NCI-H1105 treated with DMSO at 0.1 percent for 48 hours (cell line): Measurements from ENCODE around the gene ZDHHC7.

Experiments
- DNase-seq: peaks from one replicate; lab custom pipeline; 2025; lab: John Stamatoyannopoulos, UW

ZDHHC7 gene

GRCh38 chr16:84964386-84965128, 46.8 kb downstream of the ZDHHC7 start:
- DNase-seq, result no peak

DNA sequence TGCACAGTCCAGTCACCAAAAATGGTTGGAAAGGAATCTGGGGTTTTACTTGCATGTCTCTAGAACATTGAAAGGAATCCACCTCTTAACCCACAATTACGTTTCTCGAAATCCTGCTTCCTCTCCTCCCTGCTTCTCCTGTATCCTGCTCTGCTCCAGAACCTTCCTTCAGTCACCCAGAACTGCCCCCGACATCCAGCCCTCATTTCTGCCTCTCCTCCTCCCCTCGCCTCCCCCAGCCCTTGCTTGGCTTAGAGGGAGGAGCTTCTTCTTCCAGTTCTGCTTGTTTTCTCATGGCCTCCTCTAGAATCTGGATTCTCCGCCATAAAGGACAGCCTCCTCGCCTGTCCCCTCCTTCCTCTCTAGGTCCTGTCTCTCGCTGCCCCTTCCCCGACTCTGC, 48.3 kb downstream of the ZDHHC7 start:
- DNase-seq, result no peak

DNA sequence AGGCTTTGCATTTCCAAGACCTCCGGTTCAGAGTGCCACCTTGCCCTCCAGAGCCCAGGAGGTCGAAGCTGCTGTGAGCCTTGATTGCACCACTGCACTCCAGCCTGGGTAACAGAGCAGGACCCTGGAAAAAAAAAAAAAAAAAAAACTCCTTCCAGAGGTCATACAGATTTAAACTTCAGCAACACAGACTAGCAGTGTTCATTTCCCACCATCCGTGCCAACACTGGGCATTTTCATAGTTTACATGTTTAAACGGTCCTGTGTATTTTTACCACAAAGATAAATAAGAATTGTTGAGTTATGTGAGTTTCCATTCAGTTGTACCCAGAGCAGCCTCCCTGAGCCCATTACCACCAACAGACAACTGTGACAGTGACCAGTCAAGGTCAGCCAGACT, 50.4 kb downstream of the ZDHHC7 start:
- no peak for DNase-seq

GRCh38 chr16:84959784-84960417, 51.4 kb downstream of the ZDHHC7 start:
- no peak for DNase-seq

DNA sequence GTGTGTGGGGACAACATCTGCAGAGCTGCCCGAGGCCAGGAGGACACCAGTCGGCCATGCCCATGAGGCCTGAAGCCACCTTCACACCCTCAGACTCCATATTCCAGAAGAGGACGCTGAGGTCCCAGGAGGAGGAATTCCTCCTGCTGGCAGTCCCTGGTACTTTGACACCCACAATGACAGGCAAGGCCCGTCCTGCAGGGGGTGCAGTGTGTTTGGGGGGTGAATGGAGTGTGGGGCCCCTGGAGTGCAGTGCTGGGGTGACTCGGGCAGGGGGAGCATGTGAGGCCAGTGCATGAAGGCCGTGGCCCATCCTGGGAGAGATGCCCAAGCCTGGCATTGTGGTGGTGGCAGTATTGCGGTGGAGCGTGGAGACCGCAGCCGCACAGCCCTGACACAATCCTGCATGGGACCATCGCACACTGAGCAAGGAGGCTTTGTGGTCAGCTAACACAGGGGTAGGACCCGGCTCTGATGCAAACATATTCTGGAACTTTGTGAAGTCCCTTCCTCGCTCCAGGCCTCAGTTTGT, 52.2 kb downstream of the ZDHHC7 start:
- DNase-seq, result no peak

DNA sequence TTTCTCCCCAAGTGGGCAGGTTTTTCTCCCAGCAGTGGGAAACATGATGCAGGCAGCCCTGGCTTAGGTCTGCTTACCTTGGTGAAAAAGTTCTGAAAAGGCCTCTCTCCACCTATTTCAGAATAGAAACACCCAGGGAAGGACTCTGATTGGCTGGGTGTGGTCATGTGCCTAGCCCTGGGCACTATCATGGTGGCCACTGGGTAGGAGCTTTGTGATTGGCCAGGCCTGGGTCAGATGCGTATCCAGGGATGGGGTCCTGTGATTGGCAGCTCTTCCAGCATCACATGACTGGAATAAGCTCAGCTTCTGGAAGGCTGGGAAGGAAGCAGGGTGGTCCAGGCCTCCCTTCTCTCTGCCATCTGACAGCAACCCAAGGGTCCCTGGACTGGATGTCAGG, 53.5 kb downstream of the ZDHHC7 start:
- no peak for DNase-seq

DNA sequence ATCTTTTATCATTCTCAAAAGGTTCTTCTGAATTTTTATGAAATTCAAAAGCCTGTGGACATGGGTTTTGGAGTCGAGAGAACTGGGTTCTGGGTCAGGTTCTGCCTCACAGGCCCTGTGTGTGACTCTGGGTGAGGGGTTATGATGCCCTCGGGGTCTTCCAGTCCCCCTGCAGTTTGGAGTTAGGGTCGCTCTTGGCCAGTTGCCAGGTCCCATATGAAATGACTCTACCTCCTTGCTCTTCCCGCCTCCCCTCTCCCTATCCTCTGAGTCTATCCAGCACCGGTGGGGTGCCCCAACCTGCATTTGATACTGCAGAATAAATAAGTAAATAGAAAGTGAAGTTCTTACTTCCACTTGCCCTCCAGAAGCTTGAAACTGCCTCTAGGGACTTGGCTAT, 54.1 kb downstream of the ZDHHC7 start:
- DNase-seq, result no peak

DNA sequence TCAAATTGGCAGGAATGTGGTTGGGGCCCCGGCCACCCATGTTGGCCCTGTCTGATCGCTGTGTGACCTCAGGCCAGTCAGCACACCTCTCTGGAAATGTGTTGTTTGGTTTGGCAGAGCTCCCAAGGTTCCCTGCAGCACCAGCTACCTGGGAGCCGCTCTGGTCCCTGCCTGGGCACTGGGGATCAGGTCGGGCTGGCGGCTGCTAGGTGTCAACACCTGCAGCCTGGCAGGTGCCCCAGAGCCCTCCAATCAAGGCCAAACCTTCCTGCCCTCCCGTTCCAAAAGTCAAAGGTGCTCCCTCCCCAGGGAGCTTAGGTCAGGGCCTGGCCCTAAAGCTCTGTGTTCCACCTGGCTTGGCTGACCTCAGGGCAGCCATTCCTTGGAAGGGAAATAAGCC, 55.9 kb downstream of the ZDHHC7 start:
- DNase-seq, result no peak

GRCh38 chr16:84953190-84953746, 58.1 kb downstream of the ZDHHC7 start:
- DNase-seq, result no peak

DNA sequence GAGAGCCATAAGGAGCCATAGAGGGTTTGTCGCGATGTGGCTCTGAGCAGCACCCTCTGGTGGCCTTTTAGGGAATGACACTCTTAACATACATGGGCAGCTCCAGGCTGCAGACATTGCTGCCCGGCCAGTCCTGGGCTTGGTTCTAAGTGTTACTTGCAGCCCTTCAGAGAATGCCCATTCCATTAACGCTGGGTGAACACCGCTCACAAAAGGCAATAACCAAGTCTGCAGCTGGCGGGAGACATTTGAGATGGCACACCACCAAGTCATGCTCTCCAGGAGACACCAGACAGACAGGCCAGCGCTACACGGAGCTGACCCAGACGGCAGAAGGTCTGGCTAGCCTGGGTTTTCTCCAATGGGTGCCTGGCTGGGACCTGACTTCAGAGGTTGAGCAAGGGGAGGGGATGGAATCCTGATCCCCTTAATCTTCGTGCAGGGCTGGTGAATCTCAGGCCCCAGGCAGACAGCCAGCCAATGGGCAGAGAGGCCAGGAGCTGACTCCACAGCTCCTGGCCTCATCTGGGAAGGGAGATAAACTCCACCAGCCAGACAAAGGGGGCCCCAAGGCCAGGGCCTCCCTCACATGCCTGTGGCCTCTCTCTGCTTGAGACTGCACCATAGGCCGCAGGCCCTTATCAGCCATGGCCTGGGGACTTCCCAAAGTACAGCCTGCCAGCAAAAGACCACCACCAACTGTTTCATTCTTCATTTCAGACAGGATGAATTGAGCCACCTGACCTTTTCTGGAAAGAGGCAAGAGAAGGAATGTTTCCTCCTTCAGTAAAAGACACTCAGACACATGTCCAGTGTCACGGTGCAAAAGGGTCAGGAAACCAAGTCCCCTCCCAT, 58.8 kb downstream of the ZDHHC7 start:
- DNase-seq, result peak; percentile 49

DNA sequence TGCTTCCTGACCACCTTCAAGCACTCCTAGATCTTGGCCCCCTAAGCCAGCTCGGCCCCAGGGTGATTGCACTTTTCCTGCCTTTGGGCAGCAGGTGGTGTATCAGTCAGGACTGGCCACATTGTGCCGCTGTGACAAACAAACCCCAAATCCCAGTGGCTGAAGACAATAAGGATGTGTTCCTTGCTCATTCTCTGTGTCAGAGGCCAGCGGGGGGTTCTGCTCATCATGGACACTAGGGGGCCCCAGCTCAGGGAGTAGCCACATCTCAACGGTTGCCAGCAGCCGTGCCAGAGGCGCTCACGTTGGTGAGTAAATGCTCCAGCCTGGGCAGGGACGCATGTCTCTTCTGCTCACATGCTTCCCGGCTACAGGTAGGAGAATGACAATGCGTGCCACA, 60.4 kb downstream of the ZDHHC7 start:
- no peak for DNase-seq

DNA sequence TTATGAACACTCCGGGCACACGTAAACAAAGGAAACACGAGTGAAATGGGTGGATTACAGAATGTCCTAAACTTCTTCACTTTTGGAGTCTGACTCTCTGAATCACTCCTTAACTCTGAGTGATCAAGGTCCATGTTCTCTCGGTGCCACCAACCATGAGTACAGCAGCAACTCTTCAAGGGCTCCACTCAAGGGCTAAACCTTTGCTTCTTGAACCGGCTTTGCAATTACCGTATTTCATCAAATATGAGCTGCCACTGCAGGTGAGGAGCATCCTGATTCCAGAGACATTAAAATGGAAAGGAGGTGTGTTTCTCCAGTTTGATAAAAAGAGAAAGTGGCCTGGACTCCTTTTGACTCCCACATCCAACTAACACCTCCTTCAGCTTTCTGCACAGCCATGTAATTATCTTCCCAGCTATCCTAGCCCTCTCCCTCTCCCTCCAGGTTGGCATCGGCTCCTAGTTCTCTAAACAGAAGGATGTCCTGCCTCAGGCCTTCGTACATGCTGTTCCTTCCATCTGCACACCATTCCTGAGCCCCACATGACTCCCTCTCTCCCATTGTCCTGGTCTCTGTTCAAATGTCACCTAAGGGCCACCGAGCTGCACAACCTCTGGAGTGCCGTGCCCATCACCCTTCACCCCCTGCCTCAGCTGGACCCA, 61.4 kb downstream of the ZDHHC7 start:
- no peak for DNase-seq

- no peak for DNase-seq
These were observed 62.3 kb downstream of the ZDHHC7 start for GRCh38 chr16:84948851-84949610.

- no peak for DNase-seq
These were observed 63.1 kb downstream of the ZDHHC7 start for GRCh38 chr16:84947996-84948850.

DNA sequence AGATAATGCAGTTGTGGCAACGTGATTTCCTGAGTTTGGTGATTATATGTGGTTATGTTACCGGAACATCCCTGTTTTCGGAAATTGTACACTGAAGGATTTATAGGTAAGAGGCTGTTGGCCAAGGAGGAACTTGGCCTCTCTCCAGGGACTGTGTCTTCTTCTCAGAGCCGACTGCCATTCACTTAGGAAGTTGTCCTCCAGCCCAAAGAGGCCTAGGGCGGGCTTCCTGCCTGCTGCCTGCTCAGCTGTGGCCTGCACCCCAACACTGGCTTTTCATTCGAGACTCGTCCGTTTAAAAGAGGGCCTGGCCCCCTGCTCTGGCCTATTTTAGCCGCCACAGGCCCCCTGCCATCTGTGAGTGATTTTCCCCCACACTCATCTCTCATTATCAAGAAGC, 64.3 kb downstream of the ZDHHC7 start:
- no peak for DNase-seq

DNA sequence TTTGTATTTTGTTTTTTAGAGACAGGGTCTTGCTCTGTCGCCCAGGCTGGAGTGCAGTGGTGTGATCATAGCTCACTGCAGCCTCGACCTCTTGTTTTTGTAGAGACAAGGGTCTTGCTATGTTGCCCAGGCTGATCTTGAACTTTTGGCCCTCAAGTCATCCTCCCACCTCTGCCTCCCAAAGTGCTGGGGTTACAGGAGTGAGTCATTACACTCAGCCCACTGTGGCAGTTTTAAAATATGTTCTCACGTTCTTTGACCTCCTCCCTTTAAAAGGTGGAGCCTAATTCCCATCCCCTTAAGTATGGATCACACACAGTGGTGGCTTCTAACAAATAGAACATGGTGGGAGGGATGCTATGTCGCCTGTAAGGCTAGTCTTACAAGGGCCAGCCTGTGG, 67.7 kb downstream of the ZDHHC7 start:
- DNase-seq, result no peak

GRCh38 chr16:84942786-84943185, 68.5 kb downstream of the ZDHHC7 start:
- no peak for DNase-seq

DNA sequence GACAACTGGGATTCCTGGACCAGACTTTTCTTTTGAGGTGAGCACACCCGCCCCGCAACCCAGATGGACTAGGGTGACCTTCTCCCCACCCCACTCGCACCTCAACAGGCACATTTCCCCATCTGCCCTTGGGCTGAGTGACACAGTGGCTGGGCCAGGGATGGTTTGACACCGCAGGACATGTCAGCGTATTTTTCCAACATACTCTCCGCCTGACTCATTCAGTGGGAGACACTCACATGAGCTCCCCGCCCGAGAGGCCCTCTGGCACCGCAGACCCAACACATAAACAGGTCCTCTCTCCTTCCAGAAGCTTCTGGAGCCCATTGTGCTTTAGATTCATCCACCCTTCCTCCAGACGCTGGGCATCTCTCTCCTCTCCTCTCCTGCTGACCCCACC, 69.4 kb downstream of the ZDHHC7 start:
- DNase-seq, result no peak

DNA sequence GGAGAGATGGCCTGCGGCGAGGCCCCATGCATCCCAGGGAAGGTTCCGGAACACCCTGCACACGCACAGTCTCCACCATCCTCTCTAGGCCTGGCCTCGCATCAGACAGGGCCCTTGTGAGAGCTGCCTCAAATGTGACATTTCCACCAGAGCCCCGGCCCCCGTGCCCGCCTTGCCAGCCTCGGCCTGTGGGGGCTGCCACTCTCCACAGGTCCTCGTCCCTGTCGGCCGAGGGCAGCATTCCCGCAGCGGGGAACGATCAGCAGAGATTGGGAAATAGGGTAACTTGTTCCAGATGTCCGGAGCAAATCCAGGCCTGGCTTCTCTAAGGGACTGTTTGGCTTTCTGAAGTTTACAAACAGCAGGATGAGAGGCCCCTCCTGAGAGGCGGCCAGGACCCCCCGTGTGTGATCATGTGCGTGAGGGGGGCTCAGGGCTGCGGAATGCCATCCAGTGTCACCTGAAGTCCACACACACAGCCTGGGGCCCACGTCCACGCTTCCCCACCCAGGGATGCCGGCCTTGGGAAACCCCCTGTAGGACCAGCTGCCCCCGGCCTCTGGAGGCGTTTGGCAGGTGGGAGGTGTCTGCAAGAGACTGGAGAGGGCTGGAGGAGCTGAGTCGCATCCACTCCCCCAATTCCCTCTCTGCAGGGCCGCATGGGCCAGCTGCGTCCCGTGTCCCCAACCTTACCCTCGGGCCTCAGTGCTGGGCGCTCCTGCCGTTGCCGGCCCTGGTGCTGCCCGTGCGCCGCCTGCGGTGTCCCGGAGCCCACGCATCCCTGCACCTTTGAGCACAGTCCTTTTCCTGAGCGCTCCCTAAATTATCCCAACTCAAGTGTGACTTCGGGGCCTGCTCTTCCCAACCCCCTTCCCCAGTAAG, 70.4 kb downstream of the ZDHHC7 start:
- DNase-seq, result no peak
